Measurements from ENCODE around the gene HDGFL2.
"Not testable (repeated sequence)": the region's sequence is repeated elsewhere in the genome, so short reads cannot be mapped to it uniquely, and the experiment has no call there.

Gene HDGFL2

DNA sequence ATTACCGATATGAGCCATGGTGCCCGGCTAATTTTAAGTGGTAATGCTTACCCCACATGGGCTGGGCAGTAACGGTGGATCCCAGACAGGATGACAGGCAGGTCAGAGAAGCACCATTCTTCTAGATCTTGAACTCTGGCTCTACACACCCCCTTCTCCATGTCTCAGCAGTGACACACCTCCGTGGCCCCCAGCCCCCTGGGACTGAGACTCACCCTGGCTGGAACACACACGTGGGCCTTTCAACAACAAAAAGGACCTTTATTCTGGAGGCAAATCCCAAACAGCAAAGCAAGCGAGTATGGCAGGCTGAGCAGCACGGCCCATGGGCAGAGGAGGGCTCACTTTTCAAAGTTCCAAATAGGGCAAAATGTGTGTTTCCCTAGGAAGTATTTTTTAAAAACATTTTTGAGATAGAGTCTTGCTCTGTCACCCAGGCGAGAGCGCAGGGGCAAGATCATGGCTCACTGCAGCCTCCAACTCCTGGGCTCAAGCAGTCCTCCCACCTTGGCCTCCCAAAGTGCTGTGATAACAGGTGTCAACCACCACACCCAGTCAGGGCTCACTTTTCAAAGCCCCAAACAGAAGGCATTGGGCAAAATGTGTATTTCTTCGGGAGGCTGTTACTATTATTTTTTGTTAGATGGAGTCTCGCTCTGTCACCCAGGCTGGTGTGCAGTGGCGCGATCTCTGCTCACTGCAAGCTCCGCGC is 50.4 kb downstream of the HDGFL2 start:
- Mint-ChIP-seq H3K27ac (no peak overlapping the region), H3K36me3 (no peaks in the 10 kb centered on the region), H3K27me3 (peaks cover 43% of the 10 kb centered on the region), H3K4me3 (no peak overlapping the region), H3K4me1 (no peaks in the 10 kb centered on the region), H3K9me3 (no peaks in the 10 kb centered on the region)
- ATAC-seq, result no peak

GRCh38 chr19:4523306-4524110 is 51.4 kb downstream of the HDGFL2 start:
- Mint-ChIP-seq H3K27ac (no peak overlapping the region), H3K9me3 (no peaks in the 10 kb centered on the region), H3K4me1 (no peaks in the 10 kb centered on the region), H3K27me3 (peaks cover 36% of the 10 kb centered on the region), H3K4me3 (no peak overlapping the region), H3K36me3 (no peaks in the 10 kb centered on the region)
- ATAC-seq, result peak; percentile 28

DNA sequence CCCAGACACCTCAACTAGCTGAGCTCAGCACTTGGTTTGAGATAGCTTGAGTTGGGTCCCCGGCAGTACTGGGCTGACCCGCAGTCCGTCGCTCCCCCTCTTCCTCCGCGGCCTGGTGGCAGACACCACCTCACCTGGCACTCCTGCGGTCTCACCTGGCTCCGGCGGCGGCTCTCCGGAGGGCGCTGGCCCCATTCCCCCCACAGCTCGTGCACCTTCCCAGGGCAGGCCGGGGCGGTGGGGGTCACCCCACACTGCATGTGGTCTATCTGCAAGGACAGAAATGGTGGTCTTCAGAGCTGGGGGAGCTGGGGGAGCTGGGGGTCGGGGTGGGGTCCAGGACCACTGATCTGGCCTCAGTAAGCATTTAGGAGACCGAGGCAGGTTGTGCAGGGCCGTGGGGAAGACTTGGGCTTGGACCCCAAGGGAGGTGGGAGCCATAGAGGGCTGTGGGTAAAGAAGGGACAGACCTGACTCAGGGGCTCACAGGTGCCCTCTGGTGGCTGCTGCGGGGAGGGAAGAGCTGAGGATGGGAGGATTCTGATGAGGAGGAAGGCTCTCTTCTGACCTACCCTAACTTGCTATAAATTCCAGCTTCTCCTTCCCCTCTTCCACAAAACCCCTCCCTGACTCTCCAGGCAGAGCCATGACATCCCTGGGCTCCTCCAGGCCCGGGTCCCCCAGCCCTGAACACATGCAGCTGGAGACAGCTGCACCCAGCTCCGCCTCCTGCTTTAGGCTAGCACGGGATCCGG is 52.9 kb downstream of the HDGFL2 start:
- H3K9me3 Mint-ChIP-seq, result no peaks in the 10 kb centered on the region
- H3K4me1 Mint-ChIP-seq, result no peaks in the 10 kb centered on the region
- no peak overlapping the region for H3K4me3 Mint-ChIP-seq
- H3K36me3 Mint-ChIP-seq, result no peaks in the 10 kb centered on the region
- no peak overlapping the region for H3K27ac Mint-ChIP-seq
- ATAC-seq, result peak; percentile 64
- peaks cover 36% of the 10 kb centered on the region for H3K27me3 Mint-ChIP-seq

DNA sequence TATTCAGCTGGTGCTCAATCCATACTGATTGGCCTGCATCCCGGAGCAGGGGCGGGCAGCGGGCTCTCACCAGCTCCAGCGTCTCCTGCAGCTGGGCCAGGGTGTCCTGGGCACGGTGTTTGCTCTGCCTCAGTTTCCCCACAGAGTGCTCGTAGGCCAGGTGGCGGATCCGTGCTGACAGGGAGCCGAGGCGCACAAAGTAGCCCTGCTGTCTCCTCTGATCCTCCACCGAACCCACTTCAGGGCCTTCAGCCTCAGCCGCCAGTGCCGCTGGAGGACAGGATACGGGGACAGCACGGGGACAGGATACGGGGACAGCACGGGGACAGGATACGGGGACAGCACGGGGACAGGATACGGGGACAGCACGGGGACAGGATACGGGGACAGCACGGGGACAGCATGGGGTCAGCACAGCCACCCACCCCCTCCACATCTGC is 53.5 kb downstream of the HDGFL2 start:
- no peak for ATAC-seq

GRCh38 chr19:4527377-4527776 is 55.3 kb downstream of the HDGFL2 start:
- ATAC-seq, H3K36me3 Mint-ChIP-seq, H3K27ac Mint-ChIP-seq: not testable (repeated sequence)

More for the DNA sequence above, 53.5 kb downstream of the HDGFL2 start:
- Mint-ChIP-seq H3K27me3 (peaks cover 38% of the 10 kb centered on the region), H3K27ac (no peak overlapping the region), H3K36me3 (no peaks in the 10 kb centered on the region), H3K9me3 (no peaks in the 10 kb centered on the region), H3K4me1 (no peaks in the 10 kb centered on the region), H3K4me3 (no peak overlapping the region)

DNA sequence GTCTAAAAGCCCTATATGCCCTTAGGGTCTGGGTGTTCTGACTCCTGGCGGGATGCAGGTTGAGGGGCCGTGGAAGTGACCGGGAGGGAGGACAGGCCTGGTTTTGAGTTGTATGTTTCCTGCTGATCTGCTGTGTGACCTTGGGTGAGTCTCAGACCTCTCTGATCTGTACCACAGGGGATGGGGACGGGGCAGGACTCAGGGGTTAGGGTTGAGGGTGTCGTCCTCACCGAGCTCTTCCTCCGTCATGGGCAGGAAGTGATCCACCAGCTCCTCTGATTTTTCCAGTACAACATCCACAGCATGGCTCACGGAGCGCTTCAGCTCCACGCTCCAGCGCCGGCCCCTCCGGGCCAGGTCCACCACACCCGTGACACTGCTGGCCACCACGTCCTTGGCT is 56.7 kb downstream of the HDGFL2 start:
- Mint-ChIP-seq H3K27me3 (peaks cover 49% of the 10 kb centered on the region), H3K4me1 (no peaks in the 10 kb centered on the region), H3K27ac (no peak overlapping the region), H3K9me3 (no peaks in the 10 kb centered on the region), H3K36me3 (no peaks in the 10 kb centered on the region), H3K4me3 (no peak overlapping the region)
- no peak for ATAC-seq

More at GRCh38 chr19:4527377-4527776, 55.3 kb downstream of the HDGFL2 start:
- H3K4me1 Mint-ChIP-seq, H3K9me3 Mint-ChIP-seq, H3K4me3 Mint-ChIP-seq: not testable (repeated sequence)
- H3K27me3 Mint-ChIP-seq, result peaks cover 41% of the 10 kb centered on the region

GRCh38 chr19:4529924-4530522 is 57.9 kb downstream of the HDGFL2 start:
- Mint-ChIP-seq H3K4me1 (no peaks in the 10 kb centered on the region), H3K9me3 (no peaks in the 10 kb centered on the region), H3K36me3 (no peaks in the 10 kb centered on the region), H3K27ac (no peak overlapping the region), H3K4me3 (no peak overlapping the region), H3K27me3 (peaks cover 60% of the 10 kb centered on the region)
- no peak for ATAC-seq

GRCh38 chr19:4531562-4532165 is 59.6 kb downstream of the HDGFL2 start:
- H3K27ac Mint-ChIP-seq, result no peak overlapping the region
- no peaks in the 10 kb centered on the region for H3K4me1 Mint-ChIP-seq
- no peak for ATAC-seq
- H3K27me3 Mint-ChIP-seq, result peaks cover 77% of the 10 kb centered on the region
- no peaks in the 10 kb centered on the region for H3K9me3 Mint-ChIP-seq
- no peaks in the 10 kb centered on the region for H3K36me3 Mint-ChIP-seq
- no peak overlapping the region for H3K4me3 Mint-ChIP-seq

DNA sequence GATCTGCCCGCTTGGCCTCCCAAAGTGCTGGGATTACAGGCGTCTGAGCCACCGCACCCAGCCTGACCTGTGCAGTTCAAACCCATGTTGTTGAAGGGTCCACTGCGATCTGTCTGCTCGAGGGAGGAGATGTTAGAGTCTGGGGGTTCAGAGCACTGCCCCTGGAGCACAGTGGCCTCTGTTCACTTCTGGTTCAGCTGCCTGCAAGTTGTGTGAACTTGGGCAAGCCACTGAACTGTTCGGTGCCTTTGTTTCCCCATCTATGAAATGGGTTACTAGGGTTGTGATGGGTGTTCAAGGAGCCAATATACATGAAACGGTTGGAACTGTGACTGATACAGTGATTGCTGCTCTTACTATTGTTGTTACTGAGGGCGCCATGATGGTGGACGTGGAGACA is 61.2 kb downstream of the HDGFL2 start:
- no peak overlapping the region for H3K4me3 Mint-ChIP-seq
- peaks cover 88% of the 10 kb centered on the region for H3K27me3 Mint-ChIP-seq
- H3K36me3 Mint-ChIP-seq, result no peaks in the 10 kb centered on the region
- no peak overlapping the region for H3K27ac Mint-ChIP-seq
- H3K9me3 Mint-ChIP-seq, result no peaks in the 10 kb centered on the region
- no peak for ATAC-seq
- no peaks in the 10 kb centered on the region for H3K4me1 Mint-ChIP-seq

GRCh38 chr19:4533835-4534424 is 61.8 kb downstream of the HDGFL2 start:
- ATAC-seq, result no peak
- Mint-ChIP-seq H3K27me3 (peaks cover 88% of the 10 kb centered on the region), H3K36me3 (no peaks in the 10 kb centered on the region), H3K27ac (no peak overlapping the region), H3K4me1 (peaks cover 3% of the 10 kb centered on the region), H3K4me3 (no peak overlapping the region), H3K9me3 (no peaks in the 10 kb centered on the region)

- Mint-ChIP-seq H3K27me3 (peaks cover 88% of the 10 kb centered on the region), H3K4me3 (no peak within 1 kb of the TSS)
Measured at GRCh38 chr19:4534836-4535658, 63.0 kb downstream of the HDGFL2 start, which contains the start of gene PLIN5. Gene PLIN5 (minus strand): TSS chr19:4535224. CDS start chr19:4534074, 1,150 bp downstream.

DNA sequence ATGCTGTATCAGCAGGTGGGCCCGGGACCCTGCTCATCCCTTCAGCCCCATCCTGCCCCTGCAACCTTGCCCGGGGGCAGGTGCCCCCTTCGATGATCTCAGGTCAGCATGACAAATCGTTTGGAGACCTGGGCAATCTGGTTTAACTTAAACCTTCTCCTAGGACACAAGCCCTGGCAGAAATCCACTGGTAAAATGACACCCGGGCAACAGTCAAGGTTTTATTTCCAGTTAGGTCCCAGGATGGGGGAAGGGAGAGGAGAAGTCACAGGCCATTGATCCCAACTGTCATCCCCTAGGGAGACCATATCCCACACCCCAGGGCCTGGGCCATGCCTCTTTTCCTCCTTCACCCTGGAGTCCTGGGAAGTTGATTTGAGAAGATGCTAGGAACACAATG is 64.7 kb downstream of the HDGFL2 start:
- H3K27me3 Mint-ChIP-seq, result peaks cover 77% of the 10 kb centered on the region
- no peak overlapping the region for H3K27ac Mint-ChIP-seq
- peaks cover 22% of the 10 kb centered on the region for H3K4me1 Mint-ChIP-seq
- no peak for ATAC-seq
- no peak overlapping the region for H3K4me3 Mint-ChIP-seq
- no peaks in the 10 kb centered on the region for H3K36me3 Mint-ChIP-seq
- no peaks in the 10 kb centered on the region for H3K9me3 Mint-ChIP-seq

More at GRCh38 chr19:4534836-4535658, 63.0 kb downstream of the HDGFL2 start, which contains the start of gene PLIN5:
- Mint-ChIP-seq H3K9me3 (no peaks in the 10 kb centered on the region), H3K4me1 (peaks cover 14% of the 10 kb centered on the region), H3K36me3 (no peaks in the 10 kb centered on the region), H3K27ac (no peak within 1 kb of the TSS)
- ATAC-seq, result peak; percentile 51

DNA sequence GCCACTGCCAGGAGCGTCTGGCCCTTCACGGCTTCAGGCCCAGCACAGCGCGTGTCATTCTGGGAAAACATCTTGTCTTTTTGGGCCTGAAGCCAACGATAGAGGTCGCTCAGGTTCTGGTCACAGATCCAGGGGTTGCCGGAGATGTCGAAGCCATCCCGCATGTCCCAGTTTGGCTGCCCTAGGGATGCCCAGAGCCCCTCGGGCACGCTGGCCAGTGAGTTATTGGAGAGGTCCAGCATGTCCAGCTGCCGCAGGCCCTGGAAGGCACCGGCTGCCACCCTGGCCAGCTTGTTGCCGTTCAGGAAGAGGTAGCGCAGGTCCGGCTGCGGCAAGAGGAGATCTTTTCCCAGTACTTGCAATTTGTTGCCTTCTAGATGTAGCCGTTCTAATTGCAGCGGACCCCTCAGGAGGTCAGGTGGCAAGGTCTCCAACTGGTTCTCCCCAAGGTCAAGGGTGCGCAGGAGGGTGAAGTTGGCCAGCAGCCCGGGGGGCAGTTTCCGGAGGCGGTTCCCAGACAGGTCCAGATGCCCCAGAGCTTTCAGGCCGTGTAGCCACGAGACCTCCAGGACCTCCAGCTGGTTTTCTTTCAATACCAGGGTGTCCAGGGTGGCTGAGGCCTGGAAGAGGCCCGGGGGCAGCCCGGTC is 66.0 kb downstream of the HDGFL2 start:
- ATAC-seq, result no peak
- Mint-ChIP-seq H3K36me3 (no peaks in the 10 kb centered on the region), H3K27ac (no peak overlapping the region), H3K9me3 (no peaks in the 10 kb centered on the region), H3K4me1 (peaks cover 22% of the 10 kb centered on the region), H3K27me3 (peaks cover 72% of the 10 kb centered on the region), H3K4me3 (no peak overlapping the region)

Data from stimulated activated memory B cell treated with anti-CD40 and anti-IgM and Interleukin-4, amounts not matched to agents 10 μg/mL and 1 μg/mL and 100 μg/mL, for 72 hours (primary cell).